Peyer's patch (tissue), 4 donors: Measurements from ENCODE around the gene MRNIP. TPM values are rescaled to one million over a fixed set of nuclear protein-coding genes. Genes with fewer than 3 reads are reported as not detected.

Experiments
- DNase-seq, 3 donors: peaks; one replicate each; pipeline ENCODE4 v3.0.0-alpha.2; 2017 to 2019
- H3K27ac ChIP-seq, 4 donors: fragments of 200-600 bp; sonication (generic); one replicate each; pipeline ENCODE4 v1.5.1; 2016 to 2019
- H3K27me3 ChIP-seq, 2 donors: fragments of 200-600 bp; sonication (generic); one replicate each; pipeline ENCODE4 v1.5.1; 2019
- H3K36me3 ChIP-seq, 3 donors: fragments of 200-600 bp; sonication (generic); one replicate each; pipeline ENCODE4 v1.5.1; 2016 to 2019
- H3K4me1 ChIP-seq, 4 donors: fragments of 200-600 bp; sonication (generic); one replicate each; pipeline ENCODE4 v1.5.1; 2016 to 2019
- H3K4me3 ChIP-seq, 4 donors: fragments of 200-600 bp; sonication (generic); 1 replicate in 3 of 4; 2 replicates in 1 of 4; pipeline ENCODE4 v1.5.1; 2016 to 2019; ENCODE audit warnings: mild to moderate bottlenecking in 1 of 4
- H3K9me3 ChIP-seq, 4 donors: fragments of 200-600 bp; sonication (generic); one replicate each; pipeline ENCODE4 v1.5.1; 2016 to 2019; ENCODE audit warnings: mild to moderate bottlenecking in 1 of 4
- POLR2A ChIP-seq, 2 donors: fragments of 450-650 bp; IDR thresholded peaks; one replicate each; pipeline ENCODE4 v1.5.1; 2017; ENCODE audit warnings: antibody characterized with exemption in 2 of 2, mild to moderate bottlenecking in 2 of 2, moderate library complexity in 2 of 2
- total RNA-seq, 4 donors: library from RNA; depleted of rRNA; stranded (reverse); fragments of >200 nt; gene quantifications; one replicate each; pipeline ENCODE4 v1.1.0, GENCODE V29; 2016
- TF ChIP-seq, protein P1 (sequence below), 6 experiments: fragments of 450-650 bp in 4 of 6; fragments of 200-600 bp in 2 of 6; sonication (generic) in 1 of 6; IDR thresholded peaks; one replicate each; pipeline ENCODE4 v1.5.1; 2017 to 2019; ENCODE audit warnings: antibody characterized with exemption in 6 of 6, mild to moderate bottlenecking in 3 of 6, moderate library complexity in 1 of 6

Gene MRNIP
- total RNA-seq, 4 donors from 2014 or later: 21.5 to 120 (median 68.3) TPM

GRCh38 chr5:179795049-179795862, 63.4 kb downstream of the MRNIP start:
- Histone ChIP-seq H3K36me3 (peaks cover 0 to 33% (median 0%) of the 10 kb centered on the region in 3 donors), H3K27ac (peak overlapping the region; percentile 73 to 89 (median 84)), H3K4me1 (peaks cover 0 to 38% (median 24%) of the 10 kb centered on the region in 4 donors), H3K4me3 (peak overlapping the region; percentile 60 to 74 (median 64)), H3K9me3 (no peaks in the 10 kb centered on the region), H3K27me3 (no peaks in the 10 kb centered on the region)
- DNase-seq: peak in 2 of 3 donors; percentile 63 to 69
- TF ChIP-seq POLR2A (IDR thresholded peaks at IDR 0.05): no peak
- TF ChIP-seq, protein P1, sequence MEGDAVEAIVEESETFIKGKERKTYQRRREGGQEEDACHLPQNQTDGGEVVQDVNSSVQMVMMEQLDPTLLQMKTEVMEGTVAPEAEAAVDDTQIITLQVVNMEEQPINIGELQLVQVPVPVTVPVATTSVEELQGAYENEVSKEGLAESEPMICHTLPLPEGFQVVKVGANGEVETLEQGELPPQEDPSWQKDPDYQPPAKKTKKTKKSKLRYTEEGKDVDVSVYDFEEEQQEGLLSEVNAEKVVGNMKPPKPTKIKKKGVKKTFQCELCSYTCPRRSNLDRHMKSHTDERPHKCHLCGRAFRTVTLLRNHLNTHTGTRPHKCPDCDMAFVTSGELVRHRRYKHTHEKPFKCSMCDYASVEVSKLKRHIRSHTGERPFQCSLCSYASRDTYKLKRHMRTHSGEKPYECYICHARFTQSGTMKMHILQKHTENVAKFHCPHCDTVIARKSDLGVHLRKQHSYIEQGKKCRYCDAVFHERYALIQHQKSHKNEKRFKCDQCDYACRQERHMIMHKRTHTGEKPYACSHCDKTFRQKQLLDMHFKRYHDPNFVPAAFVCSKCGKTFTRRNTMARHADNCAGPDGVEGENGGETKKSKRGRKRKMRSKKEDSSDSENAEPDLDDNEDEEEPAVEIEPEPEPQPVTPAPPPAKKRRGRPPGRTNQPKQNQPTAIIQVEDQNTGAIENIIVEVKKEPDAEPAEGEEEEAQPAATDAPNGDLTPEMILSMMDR (IDR thresholded peaks at IDR 0.05): no peak

DNA sequence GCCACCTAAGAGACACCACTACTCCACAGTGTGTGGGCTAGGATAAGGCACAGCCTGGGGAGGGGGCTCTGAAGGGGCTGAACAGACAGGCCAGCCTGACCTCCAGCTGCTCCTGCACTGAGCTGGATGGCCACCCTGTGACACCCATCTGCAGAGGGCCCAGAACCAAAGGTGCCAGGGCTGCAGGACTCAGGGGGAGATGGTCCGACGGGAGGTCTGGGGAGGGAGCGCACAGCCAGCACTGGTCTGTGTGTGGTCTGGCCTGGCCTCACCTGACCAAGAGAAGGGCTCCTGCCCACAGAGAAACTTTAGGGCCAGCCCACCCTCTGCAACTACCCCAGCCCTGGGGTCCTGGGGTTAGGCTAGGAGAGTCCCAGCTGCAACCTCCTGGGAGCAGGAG, 64.0 kb downstream of the MRNIP start:
- Histone ChIP-seq H3K27ac (peak overlapping the region in 3 of 4 donors; percentile 55 to 82 (median 61)), H3K4me3 (peak overlapping the region in 1 of 4 donors; percentile 60), H3K9me3 (no peaks in the 10 kb centered on the region), H3K36me3 (peaks cover 0 to 26% (median 0%) of the 10 kb centered on the region in 3 donors), H3K27me3 (no peaks in the 10 kb centered on the region), H3K4me1 (peaks cover 0 to 38% (median 24%) of the 10 kb centered on the region in 4 donors)
- no peak for TF ChIP-seq POLR2A (IDR thresholded peaks at IDR 0.05)
- TF ChIP-seq, protein P1 (IDR thresholded peaks at IDR 0.05): no peak
- DNase-seq: no peak

GRCh38 chr5:179794171-179794570, 64.4 kb downstream of the MRNIP start:
- DNase-seq: no peak

GRCh38 chr5:179793468-179794139, 65.0 kb downstream of the MRNIP start, which contains the start of gene LTC4S:
Gene LTC4S (plus strand): TSS chr5:179793986. CDS start chr5:179794081, 95 bp downstream.
- peak within 1 kb of the TSS in 3 of 4 donors; percentile 55 to 82 (median 61) for H3K27ac ChIP-seq
- H3K4me1 ChIP-seq: peaks cover 0 to 38% (median 24%) of the 10 kb centered on the region in 4 donors
- TF ChIP-seq POLR2A (IDR thresholded peaks at IDR 0.05): no peak
- TF ChIP-seq, protein P1 (IDR thresholded peaks at IDR 0.05): no peak
- H3K36me3 ChIP-seq: peaks cover 0 to 16% (median 0%) of the 10 kb centered on the region in 3 donors
- no peaks in the 10 kb centered on the region for H3K9me3 ChIP-seq
- DNase-seq: peak; percentile 57 to 86 (median 83)
- no peaks in the 10 kb centered on the region for H3K27me3 ChIP-seq
- peak within 1 kb of the TSS in 2 of 4 donors; percentile 3 to 60 for H3K4me3 ChIP-seq

More at GRCh38 chr5:179794171-179794570, 64.4 kb downstream of the MRNIP start:
- TF ChIP-seq POLR2A (IDR thresholded peaks at IDR 0.05): no peak
- TF ChIP-seq, protein P1 (IDR thresholded peaks at IDR 0.05): no peak
- peak overlapping the region in 3 of 4 donors; percentile 55 to 62 (median 61) for H3K27ac ChIP-seq
- H3K4me3 ChIP-seq: peak overlapping the region in 2 of 4 donors; percentile 3 to 13
- no peaks in the 10 kb centered on the region for H3K27me3 ChIP-seq
- peaks cover 0 to 38% (median 24%) of the 10 kb centered on the region in 4 donors for H3K4me1 ChIP-seq
- H3K36me3 ChIP-seq: peaks cover 0 to 22% (median 0%) of the 10 kb centered on the region in 3 donors
- no peaks in the 10 kb centered on the region for H3K9me3 ChIP-seq

GRCh38 chr5:179792612-179793467, 65.8 kb downstream of the MRNIP start:
- no peaks in the 10 kb centered on the region for H3K9me3 ChIP-seq
- peaks cover 0 to 38% (median 24%) of the 10 kb centered on the region in 4 donors for H3K4me1 ChIP-seq
- H3K4me3 ChIP-seq: no peak overlapping the region
- DNase-seq: no peak
- TF ChIP-seq, protein P1 (IDR thresholded peaks at IDR 0.05): no peak
- H3K27ac ChIP-seq: peak overlapping the region in 3 of 4 donors; percentile 55 to 62 (median 61)
- peaks cover 0 to 9% (median 0%) of the 10 kb centered on the region in 3 donors for H3K36me3 ChIP-seq
- no peaks in the 10 kb centered on the region for H3K27me3 ChIP-seq
